ENCODE results near the gene THBS4.

THBS4 gene

DNA sequence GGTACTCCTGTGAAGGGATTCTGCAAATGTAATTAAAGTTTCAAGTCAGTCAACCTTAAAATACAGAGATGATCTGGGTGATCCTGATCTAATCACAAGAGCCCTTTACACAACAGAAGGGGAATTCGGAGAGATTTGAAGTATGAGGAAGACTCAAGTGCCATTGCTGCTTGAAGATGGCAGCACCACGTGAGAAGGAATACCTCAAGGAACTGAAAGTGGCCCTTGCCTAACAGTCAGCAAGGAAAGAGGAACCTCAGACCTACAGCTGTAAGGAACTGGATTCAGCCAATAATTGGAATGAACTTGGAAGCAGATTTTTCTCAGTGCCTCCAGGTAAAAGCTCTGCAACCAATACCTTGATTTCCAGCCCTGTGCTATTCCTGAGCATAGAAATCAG lies 87.4 kb downstream of the THBS4 start:
- Histone ChIP-seq H3K79me2 (ENCODE audit: control insufficient read depth, low read length) (no peaks in the 10 kb centered on the region), H3K9me3 (ENCODE audit: control insufficient read depth, insufficient read depth, low read length) (no peaks in the 10 kb centered on the region; the same call in 1 of the 2 replicates), H3K27ac (ENCODE audit: low read depth, low read length) (no peak overlapping the region), H3K4me2 (ENCODE audit: low read length) (no peak overlapping the region), H3K36me3 (ENCODE audit: control insufficient read depth, low read length) (no peaks in the 10 kb centered on the region), H3F3A (ENCODE audit: control insufficient read depth, insufficient read depth) (no peaks in the 10 kb centered on the region), H3K4me3 (ENCODE audit: low read length) (no peak overlapping the region), H3K4me1 (ENCODE audit: control insufficient read depth, low read length) (peaks cover 10% of the 10 kb centered on the region), H4K20me1 (ENCODE audit: control insufficient read depth, insufficient read depth, low read depth, low read length) (no peaks in the 10 kb centered on the region), H3K27me3 (ENCODE audit: control insufficient read depth, low read length) (0 out of 2 replicates have a peak, but pooled peaks cover 4% of the 10 kb centered on the region), H3K9me2 (replicated peaks; ENCODE audit: control insufficient read depth, low read length) (no peaks in the 10 kb centered on the region)
- TF ChIP-seq, protein P1, sequence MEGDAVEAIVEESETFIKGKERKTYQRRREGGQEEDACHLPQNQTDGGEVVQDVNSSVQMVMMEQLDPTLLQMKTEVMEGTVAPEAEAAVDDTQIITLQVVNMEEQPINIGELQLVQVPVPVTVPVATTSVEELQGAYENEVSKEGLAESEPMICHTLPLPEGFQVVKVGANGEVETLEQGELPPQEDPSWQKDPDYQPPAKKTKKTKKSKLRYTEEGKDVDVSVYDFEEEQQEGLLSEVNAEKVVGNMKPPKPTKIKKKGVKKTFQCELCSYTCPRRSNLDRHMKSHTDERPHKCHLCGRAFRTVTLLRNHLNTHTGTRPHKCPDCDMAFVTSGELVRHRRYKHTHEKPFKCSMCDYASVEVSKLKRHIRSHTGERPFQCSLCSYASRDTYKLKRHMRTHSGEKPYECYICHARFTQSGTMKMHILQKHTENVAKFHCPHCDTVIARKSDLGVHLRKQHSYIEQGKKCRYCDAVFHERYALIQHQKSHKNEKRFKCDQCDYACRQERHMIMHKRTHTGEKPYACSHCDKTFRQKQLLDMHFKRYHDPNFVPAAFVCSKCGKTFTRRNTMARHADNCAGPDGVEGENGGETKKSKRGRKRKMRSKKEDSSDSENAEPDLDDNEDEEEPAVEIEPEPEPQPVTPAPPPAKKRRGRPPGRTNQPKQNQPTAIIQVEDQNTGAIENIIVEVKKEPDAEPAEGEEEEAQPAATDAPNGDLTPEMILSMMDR (IDR thresholded peaks at IDR 0.05; ENCODE audit: low read depth, low read length, poor library complexity, severe bottlenecking), result no peak
- TF ChIP-seq EZH2phosphoT487 (IDR thresholded peaks at IDR 0.05; ENCODE audit: borderline replicate concordance, low read length), result no peak

DNA sequence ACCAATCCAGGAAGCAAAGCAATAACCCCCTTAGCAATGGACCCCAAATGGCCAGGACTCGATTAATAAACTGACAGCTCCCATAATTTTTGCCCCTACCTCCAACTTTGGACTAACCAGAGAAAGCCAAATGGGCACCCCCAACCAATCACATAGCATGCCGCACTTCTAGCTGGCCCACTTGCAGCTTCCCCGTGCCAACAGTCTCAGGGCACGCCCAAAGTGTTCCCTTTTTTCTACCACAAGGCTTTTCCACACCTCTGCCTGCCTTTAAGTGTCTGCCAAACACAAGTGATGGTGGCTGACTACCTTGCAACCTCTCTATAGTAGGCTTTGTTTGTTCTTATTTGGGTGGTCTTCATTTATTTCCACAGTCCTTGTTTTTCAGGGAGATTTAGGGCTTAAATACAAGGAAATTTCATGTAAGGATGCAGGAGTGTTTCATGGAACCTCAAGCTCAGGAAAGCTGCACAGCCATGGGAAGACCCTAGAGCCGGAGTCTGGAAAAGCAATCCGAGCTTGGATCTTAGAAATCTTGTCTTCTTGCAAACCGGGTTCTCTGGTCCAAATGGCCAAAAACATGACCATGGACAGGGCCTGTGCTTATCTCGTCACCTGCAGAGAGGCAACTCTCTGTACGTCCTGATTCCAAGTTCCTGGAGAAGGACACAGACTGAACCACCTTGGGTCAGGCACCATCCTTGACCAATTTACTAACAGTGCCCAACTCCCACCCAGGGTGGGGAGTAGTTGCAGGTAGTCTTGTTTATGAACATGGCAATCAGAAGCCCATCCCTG lies 89.2 kb downstream of the THBS4 start:
- Histone ChIP-seq H3K4me1 (ENCODE audit: control insufficient read depth, low read length) (peaks cover 10% of the 10 kb centered on the region), H3K9me2 (replicated peaks; ENCODE audit: control insufficient read depth, low read length) (no peaks in the 10 kb centered on the region), H3K4me2 (ENCODE audit: low read length) (no peak overlapping the region), H3K27ac (ENCODE audit: low read depth, low read length) (no peak overlapping the region), H3F3A (ENCODE audit: control insufficient read depth, insufficient read depth) (no peaks in the 10 kb centered on the region), H4K20me1 (ENCODE audit: control insufficient read depth, insufficient read depth, low read depth, low read length) (no peaks in the 10 kb centered on the region), H3K36me3 (ENCODE audit: control insufficient read depth, low read length) (no peaks in the 10 kb centered on the region), H3K79me2 (ENCODE audit: control insufficient read depth, low read length) (no peaks in the 10 kb centered on the region), H3K9me3 (ENCODE audit: control insufficient read depth, insufficient read depth, low read length) (no peaks in the 10 kb centered on the region; the same call in 1 of the 2 replicates), H3K4me3 (ENCODE audit: low read length) (no peak overlapping the region), H3K27me3 (ENCODE audit: control insufficient read depth, low read length) (0 out of 2 replicates have a peak, but pooled peaks cover 4% of the 10 kb centered on the region)
- TF ChIP-seq, protein P1 (IDR thresholded peaks at IDR 0.05; ENCODE audit: low read depth, low read length, poor library complexity, severe bottlenecking), result no peak
- TF ChIP-seq EZH2phosphoT487 (IDR thresholded peaks at IDR 0.05; ENCODE audit: borderline replicate concordance, low read length), result no peak

DNA sequence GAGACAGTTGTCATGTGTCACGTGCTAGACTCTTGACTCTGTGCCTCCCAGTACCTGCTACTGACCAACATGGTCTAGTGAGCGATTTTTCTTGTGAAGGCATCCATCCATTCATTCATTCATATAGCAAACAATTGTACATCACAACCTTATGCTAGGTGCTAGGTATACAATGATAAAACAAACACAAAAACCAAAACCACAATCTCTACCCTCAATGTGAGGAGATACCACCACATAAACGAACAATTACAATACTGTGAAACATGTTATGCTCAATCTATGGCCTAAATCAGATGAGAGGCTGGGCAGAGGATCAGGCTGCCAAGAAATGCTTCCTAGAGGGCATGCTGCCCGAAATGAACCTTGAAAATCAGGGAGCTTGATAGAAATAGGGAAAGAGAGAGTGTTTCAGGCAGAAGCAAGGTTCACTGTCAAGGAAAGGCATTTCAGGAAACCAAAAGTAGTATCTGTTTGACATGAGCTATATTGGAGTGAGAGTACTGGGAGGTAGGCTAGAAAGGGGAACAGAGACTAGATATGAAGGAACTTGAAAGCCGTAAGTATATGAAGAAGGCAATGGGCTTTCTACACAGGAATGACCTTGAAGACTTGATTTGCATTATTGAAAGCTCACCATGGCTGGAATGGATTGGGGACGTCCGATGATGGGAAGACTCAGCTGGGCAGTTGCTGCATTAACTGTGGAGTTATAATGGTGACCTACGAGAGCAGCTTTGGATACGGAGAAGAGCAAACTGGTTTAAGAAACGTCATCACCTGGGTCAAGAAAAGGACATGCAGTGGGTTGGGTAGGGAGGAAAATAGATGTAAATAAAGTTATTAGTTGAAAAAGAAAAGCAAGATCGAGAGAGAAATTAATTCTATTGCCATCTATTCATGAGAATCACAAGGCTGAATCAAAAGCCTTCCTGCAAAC lies 90.1 kb downstream of the THBS4 start:
- no peaks in the 10 kb centered on the region for H3K36me3 ChIP-seq (ENCODE audit: control insufficient read depth, low read length)
- H3K79me2 ChIP-seq (ENCODE audit: control insufficient read depth, low read length), result no peaks in the 10 kb centered on the region
- H3K27ac ChIP-seq (ENCODE audit: low read depth, low read length), result no peak overlapping the region
- no peaks in the 10 kb centered on the region; the same call in 1 of the 2 replicates for H3K9me3 ChIP-seq (ENCODE audit: control insufficient read depth, insufficient read depth, low read length)
- no peak for TF ChIP-seq EZH2phosphoT487 (IDR thresholded peaks at IDR 0.05; ENCODE audit: borderline replicate concordance, low read length)
- TF ChIP-seq, protein P1 (IDR thresholded peaks at IDR 0.05; ENCODE audit: low read depth, low read length, poor library complexity, severe bottlenecking), result no peak
- no peaks in the 10 kb centered on the region for H3K9me2 ChIP-seq (replicated peaks; ENCODE audit: control insufficient read depth, low read length)
- peaks cover 10% of the 10 kb centered on the region for H3K4me1 ChIP-seq (ENCODE audit: control insufficient read depth, low read length)
- H3F3A ChIP-seq (ENCODE audit: control insufficient read depth, insufficient read depth), result no peaks in the 10 kb centered on the region
- H3K4me2 ChIP-seq (ENCODE audit: low read length), result no peak overlapping the region
- 0 out of 2 replicates have a peak, but pooled peaks cover 4% of the 10 kb centered on the region for H3K27me3 ChIP-seq (ENCODE audit: control insufficient read depth, low read length)
- no peak overlapping the region for H3K4me3 ChIP-seq (ENCODE audit: low read length)
- H4K20me1 ChIP-seq (ENCODE audit: control insufficient read depth, insufficient read depth, low read depth, low read length), result no peaks in the 10 kb centered on the region
